Neural progenitor cell (in vitro differentiated cells): ENCODE measurements around the gene SLC41A3.

Experiments
- EZH2phosphoT487 ChIP-seq: fragments of 200-600 bp; sonication (generic); IDR thresholded peaks from 2 replicates; pipeline ENCODE4 v1.6.1; 2017; ENCODE audit warnings: antibody characterized with exemption
- TF ChIP-seq, protein P1 (sequence below): fragments of 200-600 bp; sonication (generic); IDR thresholded peaks from 2 replicates; pipeline ENCODE4 v1.5.1; 2017; ENCODE audit warnings: antibody characterized with exemption, mild to moderate bottlenecking

GRCh38 chr3:126100269-126100633, 16.3 kb upstream of the SLC41A3 start:
- TF ChIP-seq, protein P1, sequence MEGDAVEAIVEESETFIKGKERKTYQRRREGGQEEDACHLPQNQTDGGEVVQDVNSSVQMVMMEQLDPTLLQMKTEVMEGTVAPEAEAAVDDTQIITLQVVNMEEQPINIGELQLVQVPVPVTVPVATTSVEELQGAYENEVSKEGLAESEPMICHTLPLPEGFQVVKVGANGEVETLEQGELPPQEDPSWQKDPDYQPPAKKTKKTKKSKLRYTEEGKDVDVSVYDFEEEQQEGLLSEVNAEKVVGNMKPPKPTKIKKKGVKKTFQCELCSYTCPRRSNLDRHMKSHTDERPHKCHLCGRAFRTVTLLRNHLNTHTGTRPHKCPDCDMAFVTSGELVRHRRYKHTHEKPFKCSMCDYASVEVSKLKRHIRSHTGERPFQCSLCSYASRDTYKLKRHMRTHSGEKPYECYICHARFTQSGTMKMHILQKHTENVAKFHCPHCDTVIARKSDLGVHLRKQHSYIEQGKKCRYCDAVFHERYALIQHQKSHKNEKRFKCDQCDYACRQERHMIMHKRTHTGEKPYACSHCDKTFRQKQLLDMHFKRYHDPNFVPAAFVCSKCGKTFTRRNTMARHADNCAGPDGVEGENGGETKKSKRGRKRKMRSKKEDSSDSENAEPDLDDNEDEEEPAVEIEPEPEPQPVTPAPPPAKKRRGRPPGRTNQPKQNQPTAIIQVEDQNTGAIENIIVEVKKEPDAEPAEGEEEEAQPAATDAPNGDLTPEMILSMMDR: no peak
- TF ChIP-seq EZH2phosphoT487: no peak
